HepG2 (cell line): ENCODE results near the gene ADGRG6. TPM values are rescaled to one million over a fixed set of nuclear protein-coding genes. Genes with fewer than 3 reads are reported as not detected.

ENCODE experiments used
- ATM ChIP-seq: fragments of 450-650 bp; IDR thresholded peaks from 2 replicates; pipeline ENCODE4 v1.7.1; 2017; ENCODE audit warnings: mild to moderate bottlenecking, borderline replicate concordance
- BCL6 ChIP-seq: IDR thresholded peaks from 2 replicates; pipeline ENCODE4 v1.6.1; 2016; ENCODE audit warnings: missing genetic modification reagents, missing compliant biosample characterization
- BHLHE40 ChIP-seq: IDR thresholded peaks from 2 replicates; pipeline ENCODE4 v1.6.1; 2011; ENCODE audit warnings: low read length, improper control_type of control experiment
- CCDC6 ChIP-seq: sonication (generic); formaldehyde crosslinking; IDR thresholded peaks from 2 replicates; pipeline ENCODE4 v1.8.1; 2022; ENCODE audit warnings: mild to moderate bottlenecking, missing genetic modification reagents, moderate library complexity
- FOXA3 ChIP-seq: IDR thresholded peaks from 2 replicates; pipeline ENCODE4 v1.6.1; 2016; ENCODE audit warnings: missing genetic modification reagents, missing compliant biosample characterization
- FOXM1 ChIP-seq: sonication (generic); formaldehyde crosslinking; IDR thresholded peaks from 2 replicates; pipeline ENCODE4 v1.5.0; 2020; ENCODE audit warnings: missing genetic modification reagents
- GFI1 ChIP-seq: sonication (generic); formaldehyde crosslinking; IDR thresholded peaks from 2 replicates; pipeline ENCODE4 v1.5.0; 2020; ENCODE audit warnings: missing genetic modification reagents, mild to moderate bottlenecking, borderline replicate concordance
- HNRNPL ChIP-seq: fragments of 200-400 bp; formaldehyde crosslinking; IDR thresholded peaks from 2 replicates; pipeline ENCODE4 v1.6.1; 2017; ENCODE audit warnings: mild to moderate bottlenecking, low read depth, low read length
- KLF11 ChIP-seq: IDR thresholded peaks from 2 replicates; pipeline ENCODE4 v1.6.1; 2016; ENCODE audit warnings: missing compliant biosample characterization
- KLF16 ChIP-seq, 2 experiments: sonication (generic) in 1 of 2; formaldehyde crosslinking in 1 of 2; IDR thresholded peaks; 2 replicates each; pipeline versions ENCODE4 v1.6.1 to v1.8.0; 2016 to 2023; ENCODE audit warnings: missing genetic modification reagents in 2 of 2, missing compliant biosample characterization in 1 of 2
- MLXIP ChIP-seq: sonication (generic); formaldehyde crosslinking; IDR thresholded peaks from 2 replicates; pipeline ENCODE4 v1.9.0; 2021; ENCODE audit warnings: missing genetic modification reagents, borderline replicate concordance
- RFX1 ChIP-seq: fragments of 450-650 bp; IDR thresholded peaks from 2 replicates; pipeline ENCODE4 v1.6.1; 2017
- SETDB1 ChIP-seq: sonication (generic); formaldehyde crosslinking; IDR thresholded peaks from 2 replicates; pipeline ENCODE4 v1.5.1; 2020; ENCODE audit warnings: missing genetic modification reagents, mild to moderate bottlenecking, borderline replicate concordance
- SSRP1 ChIP-seq: IDR thresholded peaks from 2 replicates; pipeline ENCODE4 v1.6.1; 2016; ENCODE audit warnings: control low read depth
- TP53 ChIP-seq: sonication (generic); formaldehyde crosslinking; conservative IDR thresholded peaks from 2 replicates; pipeline ENCODE4 v1.4.0; 2020; ENCODE audit warnings: missing genetic modification reagents
- TRIM24 ChIP-seq: sonication (generic); formaldehyde crosslinking; IDR thresholded peaks from 2 replicates; pipeline ENCODE4 v1.8.0; 2022; ENCODE audit warnings: mild to moderate bottlenecking, missing genetic modification reagents
- ZNF207 ChIP-seq: fragments of 450-650 bp; IDR thresholded peaks from 2 replicates; pipeline ENCODE4 v1.6.1; 2016; ENCODE audit warnings: antibody characterized with exemption, borderline replicate concordance
- ZNF33B ChIP-seq: sonication (generic); formaldehyde crosslinking; IDR thresholded peaks from 2 replicates; pipeline ENCODE4 v1.5.1; 2020; ENCODE audit warnings: mild to moderate bottlenecking, missing genetic modification reagents
- ZNF407 ChIP-seq: sonication (generic); formaldehyde crosslinking; IDR thresholded peaks from one replicate; pipeline ENCODE4 v1.5.1; 2020; ENCODE audit warnings: mild to moderate bottlenecking, missing genetic modification reagents; ENCODE audit errors: not compliant biosample characterization
- ZNF644 ChIP-seq: IDR thresholded peaks from 2 replicates; pipeline ENCODE4 v1.6.1; 2016; ENCODE audit warnings: low read depth
- ZNF816 ChIP-seq: sonication (generic); formaldehyde crosslinking; IDR thresholded peaks from 2 replicates; pipeline ENCODE4 v1.8.0; 2022; ENCODE audit warnings: missing genetic modification reagents, mild to moderate bottlenecking, borderline replicate concordance
- ZNF83 ChIP-seq: sonication (generic); formaldehyde crosslinking; IDR thresholded peaks from 2 replicates; pipeline ENCODE4 v1.4.0; 2020; ENCODE audit warnings: missing genetic modification reagents, mild to moderate bottlenecking, borderline replicate concordance
- ZSCAN21 ChIP-seq: sonication (generic); formaldehyde crosslinking; IDR thresholded peaks from 2 replicates; pipeline ENCODE4 v1.8.0; 2022; ENCODE audit warnings: mild to moderate bottlenecking, missing genetic modification reagents, moderate library complexity, borderline replicate concordance
- polyA plus RNA-seq, 8 experiments: library from polyadenylated mRNA; depleted of rRNA in 3 of 8; stranded (reverse) in 7 of 8; unstranded in 1 of 8; fragments of >200 nt; fragmentation: Illumina TruSeq in 4 of 8; extraction: Trizol in 4 of 8; gene quantifications; 2 replicates each; pipeline versions ENCODE4 v1.2.1 to v1.2.3, GENCODE V29; 2011 to 2016; ENCODE audit warnings: low read depth in 4 of 8, missing spikeins in 1 of 8, mixed read lengths in 1 of 8; ENCODE audit not compliant: insufficient read depth in 1 of 8
- total RNA-seq, 5 experiments: library from RNA; depleted of rRNA; stranded (reverse); fragments of >200 nt; fragmentation: Illumina TruSeq; extraction: Trizol; gene quantifications; 2 replicates each; pipeline ENCODE4 v1.2.3, GENCODE V29; 2016; ENCODE audit warnings: low read depth in 1 of 5

The ADGRG6 gene
- total and polyA plus RNA-seq, 2 of the 13 experiments (the other 11 are each of a cell fraction or from before 2014, with no cell fraction given), result 129 to 249 TPM

- TF ChIP-seq ZNF407 (no peak), ATM (no peak), HNRNPL (no peak), KLF11 (CRISPR knock-in tag) (no peak), TRIM24 (CRISPR knock-in tag) (peak; percentile 54; the same call in 1 of the 2 replicates), KLF16 (CRISPR knock-in tag; IDR thresholded peaks at IDR 0.05) (peak in 1 of 2 experiments; percentile 71; a peak in 1 of 4 replicates), ZNF207 (no peak), CCDC6 (CRISPR knock-in tag) (no peak), SSRP1 (CRISPR knock-in tag) (peak; percentile 90; the same call in 1 of the 2 replicates), RFX1 (no peak), TP53 (CRISPR knock-in tag) (no peak), GFI1 (no peak), ZNF644 (CRISPR knock-in tag) (peak; percentile 80; the same call in 1 of the 2 replicates), FOXA3 (CRISPR knock-in tag) (peak; percentile 98), ZNF83 (CRISPR knock-in tag) (no peak), BCL6 (peak; percentile 93), ZSCAN21 (CRISPR knock-in tag) (no peak), MLXIP (no peak), ZNF33B (CRISPR knock-in tag) (no peak), BHLHE40 (peak; percentile 69), ZNF816 (CRISPR knock-in tag) (no peak), FOXM1 (CRISPR knock-in tag) (no peak), SETDB1 (CRISPR knock-in tag) (no peak)
These were observed 21.6 kb downstream of the ADGRG6 start (continued) for GRCh38 chr6:142323377-142323776.
